Middle frontal gyrus (tissue), 1 donor: ENCODE results near the gene EXO5.
"Not testable (repeated sequence)": the region's sequence is repeated elsewhere in the genome, so short reads cannot be mapped to it uniquely, and the experiment has no call there.

ENCODE experiments used
- DNase-seq: peaks from one replicate; pipeline ENCODE4 v3.0.0-alpha.2; 2015; ENCODE audit warnings: low spot score; ENCODE audit errors: extremely low spot score

Gene EXO5

DNA sequence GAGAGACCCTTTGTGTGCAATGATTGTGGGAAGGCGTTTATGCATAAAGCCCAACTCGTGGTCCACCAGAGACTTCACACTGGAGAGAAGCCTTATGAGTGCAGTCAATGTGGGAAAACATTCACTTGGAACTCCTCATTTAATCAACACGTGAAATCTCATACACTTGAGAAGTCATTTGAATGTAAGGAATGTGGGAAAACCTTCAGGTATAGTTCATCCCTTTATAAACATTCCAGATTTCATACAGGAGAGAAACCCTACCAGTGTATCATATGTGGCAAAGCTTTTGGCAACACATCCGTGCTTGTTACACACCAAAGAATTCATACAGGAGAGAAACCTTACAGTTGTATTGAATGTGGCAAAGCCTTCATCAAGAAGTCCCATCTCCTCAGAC lies 38.4 kb downstream of the EXO5 start:
- DNase-seq, result no peak

- DNase-seq, result no peak
These were observed 44.5 kb downstream of the EXO5 start for GRCh38 chr1:40553017-40553416.

- not testable (repeated sequence) for DNase-seq
These were observed 46.2 kb downstream of the EXO5 start for GRCh38 chr1:40554807-40555206.

DNA sequence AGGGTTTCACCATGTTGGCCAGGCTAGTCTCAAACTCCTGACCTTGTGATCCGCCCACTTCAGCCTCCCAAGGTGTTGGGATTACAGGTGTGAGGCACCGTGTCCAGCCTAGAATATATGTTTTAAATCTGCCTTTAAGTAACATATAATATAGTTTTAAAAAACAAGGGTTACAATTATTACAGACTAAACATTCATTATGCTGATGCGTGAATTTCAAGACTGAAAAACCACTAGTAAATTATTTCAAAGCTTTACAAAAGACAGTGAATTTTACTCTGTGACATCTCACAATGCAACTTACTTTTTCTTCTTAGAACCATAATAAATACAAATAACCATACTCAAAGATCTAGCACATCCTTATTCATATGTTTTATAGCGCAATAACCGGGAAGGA lies 47.6 kb downstream of the EXO5 start:
- DNase-seq, result no peak

- not testable (repeated sequence) for DNase-seq
These were observed 49.7 kb downstream of the EXO5 start for GRCh38 chr1:40558241-40558640.

GRCh38 chr1:40562185-40562584 lies 53.6 kb downstream of the EXO5 start:
- no peak for DNase-seq

DNA sequence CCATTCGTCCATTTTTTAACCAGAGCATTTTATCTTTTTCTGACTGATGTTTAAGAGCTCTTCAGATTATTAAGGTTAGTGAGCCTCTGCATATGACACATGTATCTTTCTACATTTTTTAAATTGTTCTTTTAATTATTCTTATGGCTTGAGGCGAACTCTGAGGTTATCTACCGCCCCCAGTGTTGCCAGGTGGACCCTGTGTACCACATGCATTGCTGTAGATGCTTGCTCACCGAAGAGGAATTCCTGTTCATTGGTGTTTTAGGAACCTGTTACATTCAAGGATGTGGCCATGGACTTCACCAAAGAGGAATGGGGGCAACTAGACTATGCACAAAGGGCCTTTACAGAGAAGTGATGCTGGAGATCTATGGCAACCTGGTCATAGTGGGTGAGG lies 54.7 kb downstream of the EXO5 start:
- no peak for DNase-seq

DNA sequence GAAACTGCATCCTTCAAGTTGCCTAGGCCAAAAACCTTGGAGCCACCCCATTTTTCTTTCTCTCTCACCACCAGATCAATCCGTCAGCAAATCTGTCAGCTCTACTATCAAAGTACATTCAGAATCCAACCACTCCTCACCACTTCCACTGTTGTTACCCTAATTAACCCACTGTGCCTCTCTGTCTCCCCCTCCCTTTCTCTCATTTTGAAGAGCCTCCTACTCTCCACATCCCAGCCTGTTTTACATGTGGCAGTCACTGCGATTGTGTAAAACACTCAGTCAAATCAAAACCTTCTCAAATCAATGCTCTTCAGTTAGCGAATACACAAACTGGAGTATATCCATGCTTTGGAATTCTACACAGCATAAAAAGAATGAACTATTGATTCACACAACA lies 55.9 kb downstream of the EXO5 start:
- no peak for DNase-seq

- DNase-seq, result no peak
These were observed 56.3 kb downstream of the EXO5 start for GRCh38 chr1:40564913-40565312.
